ENCODE results near the gene SNX10. TPM values are rescaled to one million over a fixed set of nuclear protein-coding genes. Genes with fewer than 3 reads are reported as not detected.
A peak's percentile ranks its signal among the peaks of the same experiment; 100 is the strongest.

SNX10 gene
- total RNA-seq, 1 experiment from 2014 or later: 9.4 TPM

- Histone ChIP-seq H2BK20ac (ENCODE audit: low read depth, low read length, poor library complexity, severe bottlenecking) (no peak overlapping the region), H4K20me1 (ENCODE audit: control insufficient read depth, insufficient read depth, insufficient read length) (no peaks in the 10 kb centered on the region), H3K4me1 (ENCODE audit: insufficient read depth, low read length) (peaks cover 2% of the 10 kb centered on the region; the same call in 1 of the 2 replicates), H3K56ac (ENCODE audit: insufficient read length, low read depth, low read length) (no peak overlapping the region), H2AK5ac (ENCODE audit: insufficient read length, low read length) (no peak overlapping the region), H2BK12ac (ENCODE audit: insufficient read length, low read depth, low read length) (no peak overlapping the region), H2AFZ (ENCODE audit: low read length) (no peak overlapping the region), H2BK15ac (ENCODE audit: low read depth, low read length) (no peak overlapping the region), H3K18ac (ENCODE audit: insufficient read length, low read depth, low read length) (no peak overlapping the region), H3K79me2 (ENCODE audit: insufficient read depth, low read length) (no peaks in the 10 kb centered on the region), H3T11ph (ENCODE audit: low read length) (no peak overlapping the region), H3K23ac (ENCODE audit: insufficient read length, low read depth, low read length) (no peak overlapping the region), H2BK120ac (ENCODE audit: low read depth, low read length, poor library complexity, severe bottlenecking) (no peak overlapping the region), H3K9ac (ENCODE audit: extremely low read depth, insufficient read length, low read length) (no peak overlapping the region), H2BK5ac (ENCODE audit: insufficient read length, low read length) (no peak overlapping the region), H3K14ac (ENCODE audit: insufficient read depth, low read length) (no peak overlapping the region), H4K91ac (ENCODE audit: insufficient read length, low read depth, low read length) (no peak overlapping the region), H3K27ac (ENCODE audit: insufficient read length, low read depth, low read length) (no peak overlapping the region), H3K9me3 (ENCODE audit: control insufficient read depth, low read depth, low read length) (no peaks in the 10 kb centered on the region), H3K27me3 (ENCODE audit: insufficient read depth, low read length) (no peaks in the 10 kb centered on the region), H3K4ac (ENCODE audit: low read depth, low read length) (no peak overlapping the region), H3K23me2 (ENCODE audit: insufficient read length, low read depth, low read length, poor library complexity, severe bottlenecking) (no peaks in the 10 kb centered on the region), H3K79me1 (ENCODE audit: insufficient read depth, low read depth, low read length, poor library complexity, severe bottlenecking) (no peaks in the 10 kb centered on the region), H4K8ac (replicated peaks; ENCODE audit: insufficient read length, low read depth, low read length) (no peak overlapping the region), H3K4me2 (ENCODE audit: insufficient read depth, insufficient read length, low read length) (no peak overlapping the region), H4K5ac (ENCODE audit: insufficient read length, low read depth, low read length) (no peak overlapping the region)
- H3K27ac Mint-ChIP-seq: no peak overlapping the region
- H3K9me3 Mint-ChIP-seq: no peaks in the 10 kb centered on the region
- no peak overlapping the region for H3K4me3 Mint-ChIP-seq
- peak; percentile 89 for TF ChIP-seq CTCF (conservative IDR thresholded peaks at IDR 0.05)
- no peaks in the 10 kb centered on the region for H3K27me3 Mint-ChIP-seq (ENCODE audit: low read depth)
- no CpG with 5 or more reads among the region's 13 CpGs for WGBS (ENCODE audit: extremely low coverage, insufficient read length, low lambda C conversion rate)
- DNase-seq: no peak
- H3K36me3 Mint-ChIP-seq (ENCODE audit: insufficient read depth in 1 of 3, low read depth in 3 of 3): no peaks in the 10 kb centered on the region
- H3K4me1 Mint-ChIP-seq: peaks cover 8 to 10% of the 10 kb centered on the region in 2 experiments
These were observed 73.6 kb downstream of the SNX10 start for GRCh38 chr7:26365077-26365900.

All from H9 (cell line).